Epithelial cell of umbilical artery (primary cell): ENCODE measurements around the gene ZCCHC12. TPM values are rescaled to one million over a fixed set of nuclear protein-coding genes. Genes with fewer than 3 reads are reported as not detected.

Source experiments
- total RNA-seq: library from RNA; depleted of rRNA; stranded (reverse); fragments of >200 nt; gene quantifications from 2 replicates; pipeline ENCODE4 v1.2.3, GENCODE V29; 2014

ZCCHC12 gene
- under 0.01 TPM in 1 of 2 replicates, not detected in the other for total RNA-seq

DNA sequence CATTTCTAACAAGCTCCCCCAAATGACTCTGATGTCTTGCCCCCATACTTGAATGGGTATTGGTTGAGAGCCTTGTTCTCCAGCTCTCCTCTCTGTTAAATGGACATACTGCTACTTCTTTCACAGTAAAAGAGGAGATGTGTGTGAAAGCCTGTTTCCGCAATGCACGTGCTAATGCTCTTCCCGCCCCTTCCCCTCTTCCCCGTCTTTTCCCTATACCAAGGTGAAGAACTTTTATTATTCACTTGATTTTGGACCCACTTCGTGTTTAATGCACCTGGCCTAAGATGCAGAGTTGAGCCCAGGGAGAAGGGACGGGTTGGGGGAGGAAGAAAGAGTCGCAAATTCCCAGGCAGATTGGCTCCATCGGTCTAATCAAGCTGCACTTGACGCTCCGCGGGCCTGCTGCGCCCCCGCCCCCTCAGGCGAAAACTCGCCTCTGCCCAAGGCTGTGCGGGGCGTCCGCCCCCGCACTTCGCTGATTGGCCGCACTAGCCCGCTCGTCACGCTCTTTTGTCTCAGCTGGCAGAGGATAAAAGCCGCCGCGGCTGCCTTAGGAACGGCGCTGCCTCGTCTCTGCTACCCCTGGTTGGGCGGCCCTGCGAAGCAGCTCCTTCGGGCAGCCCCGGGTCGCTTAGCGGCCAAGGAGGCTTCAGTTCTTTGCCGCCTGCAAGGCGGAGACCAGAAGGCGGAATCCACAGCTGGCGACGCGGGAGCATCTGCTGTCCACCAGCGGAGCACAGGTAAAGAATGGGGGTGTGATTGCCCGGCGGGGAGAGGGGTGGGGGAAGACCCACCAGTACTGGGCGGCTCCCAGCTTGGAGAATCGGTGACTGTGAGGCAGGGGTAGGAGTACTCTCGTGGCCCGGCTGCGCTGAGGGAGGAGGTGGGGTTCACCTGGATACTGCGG, at the start of gene ZCCHC12:
Gene ZCCHC12, plus strand, starts transcription at position 562 of the 910 bp plus-strand sequence. CDS start 1,421 bp downstream, outside the sequence.

Other genes with a start within 250 kb of the ZCCHC12 start
- gene IL13RA1, start 96.2 kb upstream of the ZCCHC12 start, total RNA-seq, result 49.5 and 52.6 TPM in 2 replicates
- gene LONRF3, start 150.8 kb downstream of the ZCCHC12 start, total RNA-seq, result 9.4 and 14.7 TPM in 2 replicates
- not detected in 2 replicates for gene CT47C1, start 249.2 kb downstream of the ZCCHC12 start, total RNA-seq